OCI-LY7 (cell line): Measurements from ENCODE around the gene HCFC1R1. TPM values are rescaled to one million over a fixed set of nuclear protein-coding genes. Genes with fewer than 3 reads are reported as not detected.

Source experiments
- BruUV-seq: library from RNA; stranded (reverse); fragments of 400-500 nt; replicated peaks from 2 replicates; lab custom pipeline; 2021; lab: Mats Ljungman, UMichigan
- CTCF ChIA-PET: fragments of 300-600 bp; sonication (Branson Sonifier 250); formaldehyde crosslinking; loops from one replicate; lab custom pipeline; 2022; ENCODE audit warnings: antibody characterized with exemption; ENCODE audit not compliant: unreplicated experiment; lab: Charles Lee
- POLR2A ChIA-PET: fragments of 300-600 bp; sonication (Branson Sonifier 250); formaldehyde crosslinking; loops from one replicate; lab custom pipeline; 2022; ENCODE audit warnings: antibody characterized with exemption; lab: Charles Lee
- DNase-seq: peaks from one replicate; pipeline ENCODE4 v3.0.0-alpha.2; 2015; ENCODE audit warnings: low spot score
- H2AFZ ChIP-seq: fragments of 200-600 bp; sonication (generic), shearing (Covaris generic); 2 replicates; pipeline ENCODE4 v1.6.1; 2014; ENCODE audit warnings: mild to moderate bottlenecking, antibody characterized with exemption, low read length, moderate library complexity
- H3K27ac ChIP-seq: fragments of 200-600 bp; sonication (generic); 2 replicates; pipeline ENCODE4 v1.5.1; 2014; ENCODE audit warnings: mixed run types, low read depth, mild to moderate bottlenecking, moderate library complexity, low read length, inconsistent platforms; ENCODE audit not compliant: poor library complexity, severe bottlenecking
- H3K36me3 ChIP-seq: fragments of 200-600 bp; sonication (generic); 2 replicates; pipeline ENCODE4 v1.6.1; 2014; ENCODE audit warnings: mild to moderate bottlenecking, antibody characterized with exemption, low read length, moderate library complexity, mixed read lengths; ENCODE audit not compliant: insufficient read depth
- H3K4me1 ChIP-seq: fragments of 200-600 bp; sonication (generic); 2 replicates; pipeline ENCODE4 v1.5.1; 2014; ENCODE audit warnings: mild to moderate bottlenecking, low read length; ENCODE audit not compliant: insufficient read depth, poor library complexity, severe bottlenecking
- H3K4me2 ChIP-seq: fragments of 200-600 bp; sonication (generic); 2 replicates; pipeline ENCODE4 v1.6.1; 2014; ENCODE audit warnings: mild to moderate bottlenecking, low read length
- H3K4me3 ChIP-seq: fragments of 200-600 bp; sonication (generic); 2 replicates; pipeline ENCODE4 v1.5.1; 2014; ENCODE audit warnings: mild to moderate bottlenecking, low read depth, low read length; ENCODE audit not compliant: poor library complexity, severe bottlenecking
- H3K79me2 ChIP-seq: fragments of 200-600 bp; sonication (generic); 2 replicates; pipeline ENCODE4 v1.6.1; 2016; ENCODE audit warnings: low read depth, mild to moderate bottlenecking, low read length, moderate library complexity, mixed read lengths; ENCODE audit not compliant: insufficient read depth
- H3K9me2 ChIP-seq: fragments of 200-600 bp; sonication (generic); 2 replicates; pipeline ENCODE4 v1.6.1; 2016; ENCODE audit warnings: mild to moderate bottlenecking, low read length, mixed read lengths; ENCODE audit not compliant: insufficient read depth
- H3K9me3 ChIP-seq: fragments of 200-600 bp; sonication (generic); 2 replicates; pipeline ENCODE4 v1.6.1; 2014; ENCODE audit warnings: mild to moderate bottlenecking, mixed run types, low read length, mixed read lengths
- H4K20me1 ChIP-seq: fragments of 200-600 bp; sonication (generic); 2 replicates; pipeline ENCODE4 v1.6.1; 2014; ENCODE audit warnings: mild to moderate bottlenecking, antibody characterized with exemption, low read length, moderate library complexity, mixed read lengths; ENCODE audit not compliant: insufficient read depth
- CTCF ChIP-seq: fragments of 200-600 bp; sonication (generic); conservative IDR thresholded peaks from 2 replicates; pipeline ENCODE4 v1.5.1; 2014; ENCODE audit warnings: mild to moderate bottlenecking, antibody characterized with exemption, low read length, moderate library complexity, mixed read lengths
- EZH2phosphoT487 ChIP-seq: fragments of 200-600 bp; sonication (generic); IDR thresholded peaks from 2 replicates; pipeline ENCODE4 v1.6.1; 2018; ENCODE audit warnings: low read depth, borderline replicate concordance, mild to moderate bottlenecking, mixed run types, antibody characterized with exemption, low read length, moderate library complexity, mixed read lengths
- intact Hi-C: fragments of 100-400 bp; cut with micrococcal nuclease; formaldehyde crosslinking; loops from one replicate; pipeline ENCODE4 v1.10.0; 2022; ENCODE audit not compliant: unreplicated experiment
- total RNA-seq, 2 experiments: library from RNA; depleted of rRNA in 1 of 2; stranded (reverse); fragments of >200 nt in 1 of 2; shearing (Covaris generic) in 1 of 2; gene quantifications; 2 replicates each; pipeline ENCODE4 v1.2.3, GENCODE V29; 2014 to 2022

The HCFC1R1 gene
- total RNA-seq, 2 experiments from 2014 or later: 29.1 to 39.4 TPM

GRCh38 chr16:3066440-3066748 is 42.7 kb upstream of the HCFC1R1 start:
- CTCF ChIA-PET: no interaction called here
- H3K4me2 ChIP-seq: no peak overlapping the region

GRCh38 chr16:3065742-3066439 is 42.1 kb upstream of the HCFC1R1 start:
- no peak for TF ChIP-seq EZH2phosphoT487
- TF ChIP-seq CTCF: no peak
- BruUV-seq: no TSS peak
- H3K9me3 ChIP-seq: no peaks in the 10 kb centered on the region
- intact Hi-C loops: no loop called here
- no peak overlapping the region for H2AFZ ChIP-seq
- H3K9me2 ChIP-seq: no peaks in the 10 kb centered on the region
- no peak overlapping the region for H3K4me2 ChIP-seq
- H3K4me3 ChIP-seq: no peak overlapping the region
- no peaks in the 10 kb centered on the region for H4K20me1 ChIP-seq
- no peaks in the 10 kb centered on the region for H3K4me1 ChIP-seq
- no peaks in the 10 kb centered on the region for H3K36me3 ChIP-seq
- no peak overlapping the region for H3K27ac ChIP-seq
- ChIA-PET POLR2A (no interaction called here), CTCF (no interaction called here)
- DNase-seq: no peak
- H3K79me2 ChIP-seq: no peaks in the 10 kb centered on the region

More at GRCh38 chr16:3066440-3066748, 42.7 kb upstream of the HCFC1R1 start:
- TF ChIP-seq CTCF (no peak), EZH2phosphoT487 (no peak)
- H3K36me3 ChIP-seq: no peaks in the 10 kb centered on the region
- H3K9me3 ChIP-seq: no peaks in the 10 kb centered on the region
- H3K27ac ChIP-seq: no peak overlapping the region
- no peaks in the 10 kb centered on the region for H3K4me1 ChIP-seq
- POLR2A ChIA-PET: no interaction called here
- H4K20me1 ChIP-seq: no peaks in the 10 kb centered on the region
- no TSS peak for BruUV-seq
- H3K9me2 ChIP-seq: no peaks in the 10 kb centered on the region
- intact Hi-C loops: no loop called here
- H3K79me2 ChIP-seq: no peaks in the 10 kb centered on the region
- H3K4me3 ChIP-seq: no peak overlapping the region
- H2AFZ ChIP-seq: no peak overlapping the region
- DNase-seq: no peak

- TF ChIP-seq CTCF (no peak), EZH2phosphoT487 (no peak)
- Histone ChIP-seq H3K36me3 (no peaks in the 10 kb centered on the region), H3K27ac (no peak within 1 kb of the TSS), H3K4me1 (no peaks in the 10 kb centered on the region), H2AFZ (no peak within 1 kb of the TSS), H3K9me3 (no peaks in the 10 kb centered on the region), H4K20me1 (no peaks in the 10 kb centered on the region), H3K9me2 (no peaks in the 10 kb centered on the region), H3K4me2 (no peak within 1 kb of the TSS), H3K79me2 (no peaks in the 10 kb centered on the region), H3K4me3 (no peak within 1 kb of the TSS)
- ChIA-PET POLR2A (no interaction called here), CTCF (no interaction called here)
- no TSS peak for BruUV-seq
- DNase-seq: no peak
- intact Hi-C loops: no loop called here
These were observed 41.5 kb upstream of the HCFC1R1 start, which contains the start of gene IL32 for GRCh38 chr16:3065069-3065741. Gene IL32, plus strand, starts transcription at chr16:3065640. Its CDS starts 172 bp downstream, at chr16:3065812.
